T-helper 22 cell (primary cell): ENCODE results near the gene PRX.
"Not testable (repeated sequence)": the region's sequence is repeated elsewhere in the genome, so short reads cannot be mapped to it uniquely, and the experiment has no call there.

Experiments
- DNase-seq: peaks from one replicate; pipeline ENCODE4 v3.0.0-alpha.2; 2020; ENCODE audit warnings: low read depth

Gene PRX

GRCh38 chr19:40392123-40392522 is 21.1 kb downstream of the PRX start:
- no peak for DNase-seq

- no peak for DNase-seq
Measured at GRCh38 chr19:40390084-40390742, 23.0 kb downstream of the PRX start, which contains the start of gene HIPK4. HIPK4 (minus strand) TSS chr19:40390181; CDS start chr19:40389902, 279 bp downstream.

- DNase-seq, result no peak
Measured at GRCh38 chr19:40389404-40390083, 23.6 kb downstream of the PRX start.

GRCh38 chr19:40388481-40388880 is 24.7 kb downstream of the PRX start:
- no peak for DNase-seq

- DNase-seq, result no peak
Measured at GRCh38 chr19:40387155-40387554, 26.0 kb downstream of the PRX start.

GRCh38 chr19:40383668-40384248 is 29.4 kb downstream of the PRX start:
- DNase-seq, result no peak

GRCh38 chr19:40381321-40381720 is 31.9 kb downstream of the PRX start:
- DNase-seq, result no peak

GRCh38 chr19:40380199-40381037 is 32.8 kb downstream of the PRX start:
- DNase-seq, result no peak

GRCh38 chr19:40379446-40380198 is 33.6 kb downstream of the PRX start:
- DNase-seq, result no peak

- no peak for DNase-seq
Measured at GRCh38 chr19:40378509-40378908, 34.7 kb downstream of the PRX start.

- no peak for DNase-seq
Measured at GRCh38 chr19:40377876-40378385, 35.2 kb downstream of the PRX start.

- no peak for DNase-seq
Measured at GRCh38 chr19:40376286-40376862, 36.8 kb downstream of the PRX start.

GRCh38 chr19:40374084-40374483 is 39.1 kb downstream of the PRX start:
- DNase-seq, result no peak

GRCh38 chr19:40371802-40372122 is 41.4 kb downstream of the PRX start:
- DNase-seq, result no peak

GRCh38 chr19:40370997-40371801 is 42.0 kb downstream of the PRX start:
- no peak for DNase-seq

GRCh38 chr19:40370253-40370652 is 42.9 kb downstream of the PRX start:
- not testable (repeated sequence) for DNase-seq

GRCh38 chr19:40369797-40370196 is 43.4 kb downstream of the PRX start:
- DNase-seq, result no peak

- no peak for DNase-seq
Measured at GRCh38 chr19:40367577-40368434, 45.4 kb downstream of the PRX start.
